T follicular helper cell (primary cell): ENCODE results near the gene HBEGF.

Experiments used
- DNase-seq: peaks from one replicate; pipeline ENCODE4 v3.0.0-alpha.2; 2020; ENCODE audit warnings: low read depth

The HBEGF gene

DNA sequence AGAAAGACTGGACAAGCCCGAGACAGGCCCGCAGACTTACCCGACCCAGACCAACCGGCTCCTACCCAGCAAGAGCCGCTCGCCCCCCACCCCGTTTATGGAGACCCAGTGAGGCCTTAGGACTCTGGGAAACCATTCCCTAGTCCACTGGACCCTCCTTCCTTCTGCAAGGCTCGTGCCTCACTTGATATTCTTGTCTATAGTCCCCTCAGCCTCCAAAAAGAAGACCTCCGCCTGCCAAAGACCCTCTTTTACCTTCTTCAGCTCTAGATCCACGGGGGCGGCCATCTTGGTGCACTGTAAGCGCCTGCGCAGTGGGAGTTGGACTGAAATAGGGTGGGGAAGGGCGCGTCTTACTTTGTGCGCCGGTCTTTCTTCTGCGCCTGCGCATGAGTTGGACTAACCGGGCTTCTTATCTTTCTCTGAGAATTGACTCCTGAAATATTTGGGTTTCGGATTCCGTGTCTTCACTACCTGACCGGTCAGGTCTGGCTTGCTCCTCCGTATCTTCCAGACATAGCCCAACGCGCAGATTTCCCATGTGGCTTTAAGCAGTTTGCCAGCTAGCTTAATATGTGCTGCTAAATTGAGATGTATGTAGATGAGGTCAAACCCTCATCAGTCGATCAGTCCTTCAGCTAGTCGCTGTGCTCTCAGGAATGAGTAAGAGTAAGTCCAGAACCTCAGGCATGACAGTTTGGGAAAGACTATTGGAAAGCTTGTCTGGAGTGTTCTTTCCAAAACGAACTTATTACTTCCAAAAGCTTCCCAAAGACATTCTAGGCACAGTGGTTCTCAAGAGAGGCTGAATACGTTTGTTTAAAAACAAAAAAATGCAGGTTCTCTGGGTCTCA, 43.4 kb downstream of the HBEGF start, which contains the start of gene PFDN1:
TSS of gene PFDN1 (minus strand) at position 316 of the 854 bp plus-strand sequence. CDS start at position 288, 28 bp downstream.
- peak; percentile 87 for DNase-seq

GRCh38 chr5:140301136-140301535, 45.3 kb downstream of the HBEGF start:
- DNase-seq = no peak

DNA sequence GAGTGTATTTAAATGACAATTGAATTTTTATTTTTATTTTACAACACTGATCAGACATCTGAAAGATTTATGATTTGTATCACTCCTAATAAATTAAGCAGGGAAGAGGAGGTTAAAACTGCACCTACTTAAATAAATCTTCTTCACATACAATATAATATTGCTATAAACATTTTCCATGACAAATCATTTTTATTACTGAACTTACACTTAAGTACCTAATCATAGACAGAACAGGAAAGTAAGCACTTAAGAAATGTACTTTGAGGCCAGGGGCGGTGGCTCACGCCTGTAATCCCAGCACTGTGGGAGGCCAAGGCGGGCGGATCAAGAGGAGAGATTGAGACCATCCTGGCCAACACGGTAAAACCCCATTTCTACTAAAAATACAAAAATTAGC, 47.3 kb downstream of the HBEGF start:
- no peak for DNase-seq

DNA sequence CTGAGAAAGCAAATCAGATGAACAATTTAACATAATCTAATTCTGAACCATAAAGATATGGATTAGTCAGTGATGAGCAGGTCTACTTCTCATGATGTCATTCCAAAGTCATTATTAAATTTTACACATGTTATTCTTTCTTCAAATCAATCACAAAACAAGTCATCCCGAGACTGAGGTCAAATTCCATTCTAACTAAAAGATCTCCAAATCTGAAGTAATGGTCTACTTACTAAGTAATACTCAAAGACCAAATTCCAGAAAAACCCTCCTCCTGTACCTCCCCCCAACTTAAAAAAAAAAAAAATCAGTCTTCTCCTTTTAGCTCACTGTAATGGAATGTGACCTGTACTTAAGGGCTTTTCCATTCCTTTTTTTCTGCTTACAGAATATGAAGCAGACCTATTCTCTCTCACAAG, 48.2 kb downstream of the HBEGF start:
- no peak for DNase-seq

DNA sequence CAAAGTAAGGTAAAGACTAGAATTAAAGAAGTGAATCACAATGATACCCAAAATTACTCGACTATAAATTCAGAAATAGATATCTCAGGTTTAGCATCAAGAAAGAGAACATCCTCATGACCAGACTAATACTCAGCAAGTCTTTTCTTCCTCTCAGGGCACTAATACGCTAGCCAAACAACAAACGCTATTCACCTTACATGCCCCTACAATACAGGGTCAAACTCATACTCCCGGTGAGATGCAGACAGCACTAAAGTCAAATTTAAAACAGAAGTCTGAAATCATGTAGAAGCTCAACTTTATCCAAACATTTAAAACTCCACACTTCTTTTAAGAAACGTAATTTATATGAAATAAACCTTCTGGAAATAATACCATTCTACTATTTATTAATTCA, 49.1 kb downstream of the HBEGF start:
- DNase-seq = no peak

DNA sequence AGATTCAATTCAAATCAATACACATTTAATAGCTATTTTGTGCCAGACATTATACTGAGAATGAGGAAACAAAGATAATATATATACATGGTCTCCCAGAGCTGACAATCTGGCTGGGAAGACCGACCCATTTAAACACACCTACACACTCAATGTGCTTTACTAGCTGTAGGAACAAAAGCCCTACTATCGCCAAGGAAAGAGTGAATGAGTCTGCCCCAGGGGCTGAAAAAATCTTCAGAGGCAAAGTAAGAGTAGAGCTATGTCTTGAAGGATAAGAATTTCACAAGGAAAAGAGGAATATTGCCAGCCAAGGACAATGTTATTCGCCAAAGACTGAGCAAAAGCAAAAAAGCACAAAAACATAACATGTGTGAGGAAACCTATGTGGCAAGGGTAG, 50.1 kb downstream of the HBEGF start:
- no peak for DNase-seq

DNA sequence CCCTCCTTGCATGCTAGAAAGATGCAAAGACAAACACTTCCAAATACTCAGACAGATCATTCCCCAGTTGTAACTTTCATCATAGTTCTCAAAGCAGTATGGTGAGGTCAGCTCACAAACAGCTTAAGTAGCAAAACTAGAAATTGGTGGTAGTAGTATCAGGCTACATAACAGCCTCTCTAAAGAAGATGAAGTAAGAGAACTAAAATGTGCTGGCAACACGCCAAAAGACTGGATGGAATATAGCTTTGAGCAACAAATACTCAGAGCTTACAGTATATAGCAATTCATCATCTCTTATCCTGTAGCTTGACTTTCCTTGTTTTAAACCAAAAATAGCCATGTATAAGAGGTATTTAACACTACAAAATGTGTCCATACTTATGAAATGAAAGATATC, 51.0 kb downstream of the HBEGF start:
- no peak for DNase-seq

GRCh38 chr5:140294753-140295152, 51.6 kb downstream of the HBEGF start:
- DNase-seq = no peak

GRCh38 chr5:140293849-140294100, 52.6 kb downstream of the HBEGF start:
- DNase-seq = no peak

GRCh38 chr5:140293091-140293848, 53.1 kb downstream of the HBEGF start:
- DNase-seq = no peak

DNA sequence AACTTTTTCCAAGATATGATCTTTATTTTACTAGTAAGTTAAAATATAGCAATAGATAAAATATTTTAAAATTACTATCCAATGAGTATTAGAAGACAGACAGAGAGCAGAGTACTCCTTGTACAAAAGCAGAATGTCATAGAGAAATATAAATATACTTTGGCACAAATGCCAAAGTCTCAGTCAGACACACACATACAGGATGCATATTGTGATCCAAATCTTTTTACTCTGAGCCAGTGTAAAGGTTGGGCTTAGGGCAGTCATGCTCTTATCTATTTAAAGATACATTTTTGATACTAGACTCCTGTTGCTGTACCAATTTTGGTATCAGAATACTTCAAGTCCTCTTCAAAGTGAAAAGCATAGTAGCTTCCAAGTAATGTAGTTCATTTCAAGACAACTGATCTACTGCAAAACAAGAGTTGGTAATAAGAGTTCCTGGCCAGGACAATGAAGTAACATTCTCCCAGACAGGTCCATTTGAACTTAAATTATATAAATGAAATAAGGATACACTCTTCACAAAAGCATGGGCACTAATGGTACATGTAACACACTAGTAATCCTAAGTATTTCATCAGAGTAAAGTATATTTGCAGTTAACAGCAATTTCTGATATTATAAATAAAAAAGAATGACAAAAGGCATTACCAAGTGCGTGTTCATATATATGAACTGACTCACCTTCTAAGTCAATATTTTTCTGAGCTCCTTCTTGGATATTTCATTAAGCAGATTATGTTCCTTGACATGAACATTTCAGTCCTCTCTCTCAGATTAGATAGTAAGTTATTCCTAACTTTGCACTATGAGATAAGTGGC, 54.0 kb downstream of the HBEGF start:
- DNase-seq = no peak

GRCh38 chr5:140287801-140288521, 58.4 kb downstream of the HBEGF start:
- no peak for DNase-seq

GRCh38 chr5:140286424-140286823, 60.0 kb downstream of the HBEGF start:
- DNase-seq = no peak

DNA sequence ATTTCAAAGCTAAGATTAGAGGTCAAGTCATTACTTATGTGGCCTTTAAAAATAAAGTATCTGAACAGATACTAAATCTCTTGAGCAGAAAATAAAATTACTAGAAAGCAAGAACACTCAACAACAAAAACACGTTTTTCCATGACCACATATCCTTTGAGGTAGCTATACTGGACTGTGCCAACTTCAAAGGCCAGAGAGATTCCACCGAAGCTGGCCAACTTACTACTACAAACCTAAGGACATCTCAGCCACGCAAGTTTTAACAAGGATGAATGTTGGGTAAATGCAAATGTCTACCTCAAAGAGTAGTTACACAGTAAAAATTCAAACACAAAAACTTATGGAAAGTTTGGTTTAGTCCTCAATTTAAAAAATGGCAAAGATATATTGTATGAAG, 62.4 kb downstream of the HBEGF start:
- DNase-seq = no peak
